SK-N-SH treated with all-trans-retinoic acid at 6 μM for 48 hours (cell line): ENCODE measurements around the gene SEMA5B.

Experiments
- BACH2 ChIP-seq: fragments of 250-450 bp; sonication (Bioruptor Pico); IDR thresholded peaks from 2 replicates; pipeline ENCODE4 v1.9.0; 2021; ENCODE audit warnings: mild to moderate bottlenecking, borderline replicate concordance
- RARB ChIP-seq: fragments of 250-450 bp; sonication (Bioruptor Pico); IDR thresholded peaks from 2 replicates; pipeline ENCODE4 v1.8.0; 2021; ENCODE audit warnings: mild to moderate bottlenecking, moderate library complexity
- TCF4 ChIP-seq: fragments of 250-450 bp; sonication (Bioruptor Pico); IDR thresholded peaks from 2 replicates; pipeline ENCODE4 v1.8.0; 2021; ENCODE audit warnings: mild to moderate bottlenecking, moderate library complexity, borderline replicate concordance
- ZFP3 ChIP-seq: fragments of 250-450 bp; sonication (Bioruptor Pico); IDR thresholded peaks from 2 replicates; pipeline ENCODE4 v1.5.0; 2020; ENCODE audit warnings: mild to moderate bottlenecking, moderate library complexity
- ZNF565 ChIP-seq: fragments of 450-650 bp; formaldehyde crosslinking; conservative IDR thresholded peaks from 2 replicates; pipeline ENCODE4 v1.5.0; 2020; ENCODE audit warnings: low read depth, mild to moderate bottlenecking, moderate library complexity
- TF ChIP-seq, protein P1 (sequence below): fragments of 250-450 bp; sonication (Bioruptor Pico); IDR thresholded peaks from 2 replicates; pipeline ENCODE4 v1.5.1; 2020; ENCODE audit warnings: low read depth, mild to moderate bottlenecking, moderate library complexity

DNA sequence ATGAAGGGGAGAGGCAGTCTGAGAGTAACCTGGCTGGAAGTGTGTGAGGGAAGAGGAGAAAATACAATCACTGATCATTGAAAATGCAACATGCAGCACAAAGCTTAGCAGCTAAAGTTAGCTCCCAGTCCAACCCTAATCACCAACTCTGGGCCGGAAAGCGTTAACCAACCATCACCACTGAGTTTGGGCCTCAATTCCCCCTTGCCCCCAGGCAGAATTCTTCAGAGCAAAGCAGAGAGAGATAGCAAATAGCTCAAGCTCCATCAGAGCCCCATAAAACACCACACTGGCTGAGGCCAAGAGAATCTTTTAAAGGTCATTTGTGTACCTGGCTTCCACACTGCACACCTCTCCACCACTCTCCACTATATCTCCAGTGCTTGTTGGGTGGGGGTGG, 23.1 kb upstream of the SEMA5B start:
- no peak for TF ChIP-seq BACH2 (CRISPR knock-in tag)
- TF ChIP-seq, protein P1, sequence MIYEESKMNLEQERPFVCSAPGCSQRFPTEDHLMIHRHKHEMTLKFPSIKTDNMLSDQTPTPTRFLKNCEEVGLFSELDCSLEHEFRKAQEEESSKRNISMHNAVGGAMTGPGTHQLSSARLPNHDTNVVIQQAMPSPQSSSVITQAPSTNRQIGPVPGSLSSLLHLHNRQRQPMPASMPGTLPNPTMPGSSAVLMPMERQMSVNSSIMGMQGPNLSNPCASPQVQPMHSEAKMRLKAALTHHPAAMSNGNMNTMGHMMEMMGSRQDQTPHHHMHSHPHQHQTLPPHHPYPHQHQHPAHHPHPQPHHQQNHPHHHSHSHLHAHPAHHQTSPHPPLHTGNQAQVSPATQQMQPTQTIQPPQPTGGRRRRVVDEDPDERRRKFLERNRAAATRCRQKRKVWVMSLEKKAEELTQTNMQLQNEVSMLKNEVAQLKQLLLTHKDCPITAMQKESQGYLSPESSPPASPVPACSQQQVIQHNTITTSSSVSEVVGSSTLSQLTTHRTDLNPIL (CRISPR knock-in tag), result no peak
- TF ChIP-seq RARB, result no peak
- no peak for TF ChIP-seq ZNF565 (CRISPR knock-in tag)
- TF ChIP-seq ZFP3 (CRISPR knock-in tag), result no peak
- no peak for TF ChIP-seq TCF4 (CRISPR knock-in tag)
